ENCODE results near the gene CAVIN3.

DNA sequence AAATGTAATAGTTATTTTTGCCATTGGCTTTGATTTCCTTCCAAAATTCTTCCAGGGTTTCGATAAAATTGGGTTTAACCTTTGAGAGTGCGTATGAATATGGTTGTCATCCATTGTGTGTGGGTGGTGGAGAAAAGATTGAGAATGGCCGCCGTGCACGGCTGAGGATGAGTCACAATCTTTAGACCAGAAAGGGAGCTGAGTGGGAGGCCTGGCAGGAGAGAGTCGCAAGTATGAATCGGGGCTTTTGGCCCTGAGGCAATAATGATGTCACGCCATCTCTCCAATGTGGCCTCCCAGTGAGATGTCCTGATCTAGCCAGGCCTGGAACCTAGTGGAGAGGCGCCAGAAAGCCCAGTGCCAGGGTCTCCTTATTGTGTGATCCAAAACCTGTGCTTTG lies 36.9 kb upstream of the CAVIN3 start:
- TF ChIP-seq, protein P1, sequence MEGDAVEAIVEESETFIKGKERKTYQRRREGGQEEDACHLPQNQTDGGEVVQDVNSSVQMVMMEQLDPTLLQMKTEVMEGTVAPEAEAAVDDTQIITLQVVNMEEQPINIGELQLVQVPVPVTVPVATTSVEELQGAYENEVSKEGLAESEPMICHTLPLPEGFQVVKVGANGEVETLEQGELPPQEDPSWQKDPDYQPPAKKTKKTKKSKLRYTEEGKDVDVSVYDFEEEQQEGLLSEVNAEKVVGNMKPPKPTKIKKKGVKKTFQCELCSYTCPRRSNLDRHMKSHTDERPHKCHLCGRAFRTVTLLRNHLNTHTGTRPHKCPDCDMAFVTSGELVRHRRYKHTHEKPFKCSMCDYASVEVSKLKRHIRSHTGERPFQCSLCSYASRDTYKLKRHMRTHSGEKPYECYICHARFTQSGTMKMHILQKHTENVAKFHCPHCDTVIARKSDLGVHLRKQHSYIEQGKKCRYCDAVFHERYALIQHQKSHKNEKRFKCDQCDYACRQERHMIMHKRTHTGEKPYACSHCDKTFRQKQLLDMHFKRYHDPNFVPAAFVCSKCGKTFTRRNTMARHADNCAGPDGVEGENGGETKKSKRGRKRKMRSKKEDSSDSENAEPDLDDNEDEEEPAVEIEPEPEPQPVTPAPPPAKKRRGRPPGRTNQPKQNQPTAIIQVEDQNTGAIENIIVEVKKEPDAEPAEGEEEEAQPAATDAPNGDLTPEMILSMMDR (IDR thresholded peaks at IDR 0.05) = no peak
- TF ChIP-seq POLR2A (IDR thresholded peaks at IDR 0.05) = no peak
